K562 (cell line): ENCODE measurements around the gene RAP1GAP2. TPM values are rescaled to one million over a fixed set of nuclear protein-coding genes. Genes with fewer than 3 reads are reported as not detected.

Experiments used
- ATAC-seq: fragments of 200-7000 bp; cut with Tn5 transposase; 3 replicates; pipeline ENCODE4 v1.9.1; 2020; ENCODE audit warnings: moderate library complexity
- BruUV-seq: library from RNA; stranded (reverse); fragments of 400-500 nt; replicated peaks from 2 replicates; lab custom pipeline; 2021; lab: Mats Ljungman, UMichigan
- CTCF ChIA-PET: fragments of 300-600 bp; formaldehyde crosslinking; extraction: SDS; loops from one replicate; lab custom pipeline; 2021; ENCODE audit warnings: low intra/inter-chr PET ratio; lab: Yijun Ruan, JAX
- POLR2A ChIA-PET: fragments of 300-600, 350-650 bp; sonication (Branson Sonifier 250); formaldehyde crosslinking; extraction: SDS; loops from one replicate; lab custom pipeline; 2021; ENCODE audit warnings: antibody characterized with exemption, inconsistent platforms; lab: Yijun Ruan, JAX
- DNase-seq, 4 experiments: peaks; one replicate each; pipeline versions ENCODE4 v3.0.0 to v3.0.0-alpha.2; 2011 to 2018; ENCODE audit warnings: low spot score in 3 of 4, mixed read lengths in 3 of 4; ENCODE audit errors: extremely low read depth in 1 of 4
- FAIRE-seq: peaks from 2 replicates; lab custom pipeline; 2011; peaks lifted over from hg19 to GRCh38; lab: Jason Lieb, UNC
- H2AFZ ChIP-seq: 2 replicates; pipeline ENCODE4 v1.6.0; 2011; ENCODE audit warnings: low read depth, low read length, control low read depth, inconsistent platforms
- H3K27ac ChIP-seq: fragments of 200-600 bp; 3 replicates; pipeline ENCODE4 v1.8.0; 2011; ENCODE audit warnings: low read depth, mild to moderate bottlenecking, control low read depth, inconsistent platforms, low read length, moderate library complexity, mixed read lengths; ENCODE audit errors: extremely low read depth
- H3K27me3 ChIP-seq, 2 experiments: fragments of 300-600 bp in 1 of 2; 2 replicates in 1 of 2; 3 replicates in 1 of 2; pipeline versions ENCODE4 v1.6.0 to v1.8.0; 2011; ENCODE audit warnings: inconsistent platforms in 2 of 2, low read length in 2 of 2, mild to moderate bottlenecking in 1 of 2, mixed read lengths in 1 of 2, moderate library complexity in 1 of 2; ENCODE audit not compliant: control insufficient read depth in 2 of 2, insufficient read depth in 2 of 2
- H3K36me3 ChIP-seq: fragments of 300-600 bp; 3 replicates; pipeline ENCODE4 v1.8.0; 2011; ENCODE audit warnings: mild to moderate bottlenecking, low read length, inconsistent platforms; ENCODE audit not compliant: control insufficient read depth, insufficient read depth
- H3K4me1 ChIP-seq, 2 experiments: fragments of 200-600 bp in 1 of 2; replicated peaks in 1 of 2; 2 replicates in 1 of 2; 3 replicates in 1 of 2; pipeline versions ENCODE4 v1.5.1 to v1.8.0; 2011; ENCODE audit warnings: inconsistent platforms in 2 of 2, low read length in 2 of 2, mild to moderate bottlenecking in 1 of 2, mixed read lengths in 1 of 2, moderate library complexity in 1 of 2; ENCODE audit not compliant: control insufficient read depth in 2 of 2, insufficient read depth in 2 of 2
- H3K4me2 ChIP-seq: 2 replicates; pipeline ENCODE4 v1.6.1; 2011; ENCODE audit warnings: low read length, control low read depth, inconsistent platforms, mixed read lengths; ENCODE audit not compliant: insufficient read depth
- H3K4me3 ChIP-seq: fragments of 200-600 bp; sonication (generic), shearing (Covaris generic); 2 replicates; pipeline ENCODE4 v1.5.1; 2016; ENCODE audit warnings: control low read depth, inconsistent platforms
- H3K79me2 ChIP-seq: fragments of 200-600 bp; 3 replicates; pipeline ENCODE4 v1.8.0; 2011; ENCODE audit warnings: low read length, inconsistent platforms; ENCODE audit not compliant: control insufficient read depth, insufficient read depth
- H3K9ac ChIP-seq, 2 experiments: 2 replicates each; pipeline versions ENCODE4 v1.6.0 to v1.6.1; 2011; ENCODE audit warnings: low read depth in 2 of 2, low read length in 2 of 2, control low read depth in 1 of 2, inconsistent platforms in 1 of 2, mild to moderate bottlenecking in 1 of 2, mixed read lengths in 1 of 2; ENCODE audit not compliant: insufficient read depth in 1 of 2
- H3K9me1 ChIP-seq: one replicate; pipeline ENCODE4 v1.6.0; 2011; ENCODE audit warnings: inconsistent platforms, mild to moderate bottlenecking, low read length, moderate library complexity; ENCODE audit not compliant: control insufficient read depth, insufficient read depth
- H3K9me3 ChIP-seq: replicated peaks from 2 replicates; pipeline ENCODE4 v1.5.1; 2011; ENCODE audit warnings: low read depth, low read length, inconsistent platforms; ENCODE audit not compliant: control insufficient read depth, insufficient read depth
- H4K20me1 ChIP-seq: replicated peaks from 2 replicates; pipeline ENCODE4 v1.6.1; 2011; ENCODE audit warnings: low read length, inconsistent platforms, mixed read lengths; ENCODE audit not compliant: control insufficient read depth, insufficient read depth
- BHLHE40 ChIP-seq: IDR thresholded peaks from 2 replicates; pipeline ENCODE4 v1.6.1; 2011; ENCODE audit warnings: low read length, improper control_type of control experiment
- CSDE1 ChIP-seq, 2 experiments: fragments of 450-650 bp; IDR thresholded peaks; 2 replicates each; pipeline ENCODE4 v1.6.1; 2016; ENCODE audit warnings: mild to moderate bottlenecking in 1 of 2
- DMBX1 ChIP-seq: fragments of 250-450 bp; sonication (Bioruptor Pico); IDR thresholded peaks from 2 replicates; pipeline ENCODE4 v1.8.0; 2022; ENCODE audit warnings: inconsistent platforms, mild to moderate bottlenecking, moderate library complexity, borderline replicate concordance
- NRF1 ChIP-seq, 2 experiments: fragments of 450-650 bp; IDR thresholded peaks in 1 of 2; conservative IDR thresholded peaks in 1 of 2; 2 replicates each; pipeline ENCODE4 v1.6.1; 2014; ENCODE audit warnings: mild to moderate bottlenecking in 2 of 2
- POLR2AphosphoS2 ChIP-seq: IDR thresholded peaks from 2 replicates; pipeline ENCODE4 v1.6.1; 2012; ENCODE audit warnings: low read length, improper control_type of control experiment
- PURB ChIP-seq: sonication (generic); formaldehyde crosslinking; IDR thresholded peaks from 2 replicates; pipeline ENCODE4 v1.9.0; 2021; ENCODE audit warnings: low read depth, mild to moderate bottlenecking, missing genetic modification reagents
- SP2 ChIP-seq: IDR thresholded peaks from 2 replicates; pipeline ENCODE4 v1.6.1; 2011; ENCODE audit warnings: mild to moderate bottlenecking, low read depth, low read length, moderate library complexity; ENCODE audit not compliant: poor library complexity, severe bottlenecking; ENCODE audit errors: extremely low read depth
- ZNF41 ChIP-seq: fragments of 250-450 bp; sonication (Bioruptor Pico); conservative IDR thresholded peaks from 2 replicates; pipeline ENCODE4 v1.4.0; 2020; ENCODE audit warnings: mild to moderate bottlenecking
- ZNF764 ChIP-seq: fragments of 250-450 bp; sonication (Bioruptor Pico); IDR thresholded peaks from 2 replicates; pipeline ENCODE4 v1.4.0; 2020; ENCODE audit warnings: low read depth, mild to moderate bottlenecking, moderate library complexity
- ZNF785 ChIP-seq: fragments of 250-450 bp; sonication (Bioruptor Pico); IDR thresholded peaks from 2 replicates; pipeline ENCODE4 v1.4.0; 2020; ENCODE audit warnings: mild to moderate bottlenecking
- WGBS: fragments of 100-300 bp; shearing (Covaris generic); methylation state at CpG from one replicate; pipeline ENCODE4 v1.1.6; 2016; ENCODE audit warnings: low coverage, mixed read lengths; ENCODE audit not compliant: insufficient coverage; ENCODE audit errors: missing lambda C conversion rate; 5-methylcytosine and 5-hydroxymethylcytosine counted together
- in situ Hi-C: fragments of 300-500 bp; cut with MboI; formaldehyde crosslinking; loops from 4 replicates; pipeline ENCODE4 v1.15.0; 2018; ENCODE audit warnings: inconsistent platforms, mixed read lengths
- intact Hi-C: fragments of 100-400 bp; cut with micrococcal nuclease; formaldehyde crosslinking; loops from 2 replicates; pipeline ENCODE4 v1.14.2; 2022
- polyA plus RNA-seq, 8 experiments: library from polyadenylated mRNA; depleted of rRNA in 4 of 8; stranded (reverse) in 5 of 8; unstranded in 3 of 8; fragments of >200 nt; fragmentation: Nextera tagmentation in 2 of 8; fragmentation: Illumina TruSeq in 1 of 8; extraction: Ambion mirVana in 2 of 8; extraction: Trizol in 1 of 8; gene quantifications; 2 replicates each; pipeline versions ENCODE4 v1.2.1 to v1.2.3, GENCODE V29; 2011 to 2014; ENCODE audit warnings: inconsistent platforms in 1 of 8, missing spikeins in 1 of 8
- total RNA-seq, 7 experiments: library from RNA; depleted of rRNA in 6 of 7; stranded (reverse); fragments of >200 nt in 6 of 7; fragmentation: Illumina TruSeq in 2 of 7; extraction: Trizol in 2 of 7; gene quantifications; 2 replicates each; pipeline versions ENCODE4 v1.2.1 to v1.2.3, GENCODE V29; 2011 to 2021; ENCODE audit warnings: low replicate concordance in 1 of 7
- TF ChIP-seq, protein P1 (sequence below): conservative IDR thresholded peaks from 2 replicates; pipeline ENCODE4 v1.6.1; 2011; ENCODE audit warnings: low read depth, mild to moderate bottlenecking, low read length; ENCODE audit not compliant: control insufficient read depth
- TF ChIP-seq, protein P2 (sequence below), 2 experiments: IDR thresholded peaks in 1 of 2; conservative IDR thresholded peaks in 1 of 2; 2 replicates each; pipeline ENCODE4 v1.6.1; 2016; ENCODE audit warnings: low read depth in 2 of 2, mild to moderate bottlenecking in 1 of 2, missing compliant biosample characterization in 1 of 2, missing genetic modification characterization in 1 of 2, moderate library complexity in 1 of 2
- TF ChIP-seq, protein P3 (sequence below), 2 experiments: fragments of 150-350 bp in 1 of 2; IDR thresholded peaks; 2 replicates each; pipeline ENCODE4 v1.6.1; 2012 to 2016; ENCODE audit warnings: low read depth in 2 of 2, low read length in 2 of 2, mild to moderate bottlenecking in 1 of 2, moderate library complexity in 1 of 2

RAP1GAP2 gene
- total and polyA plus RNA-seq, 9 of the 15 experiments (the other 6 are each of a cell fraction or from before 2014, with no cell fraction given) = 0.01 to 1.3 (median 0.42) TPM; not detected in 1

DNA sequence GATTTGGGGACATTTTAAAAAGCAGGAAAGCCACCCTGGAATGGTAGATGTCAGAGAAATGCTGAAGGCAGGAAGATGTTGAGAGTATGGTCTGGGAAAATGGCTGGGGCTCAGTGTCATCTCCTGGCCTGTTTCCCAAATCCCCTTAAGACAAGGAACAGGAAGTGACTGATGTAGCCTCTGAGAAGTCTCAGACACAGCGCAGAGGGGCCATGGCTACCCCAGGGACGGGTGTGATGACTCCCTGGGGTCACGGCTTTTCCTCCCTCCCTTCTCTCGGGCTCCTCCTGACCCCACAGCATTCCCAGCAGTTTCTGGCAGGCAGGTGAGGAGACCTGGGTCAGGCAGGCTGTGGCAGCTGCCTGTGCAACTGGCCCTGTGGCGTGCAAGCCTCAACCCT lies 45.4 kb downstream of the RAP1GAP2 start (continued):
- TF ChIP-seq, protein P1, sequence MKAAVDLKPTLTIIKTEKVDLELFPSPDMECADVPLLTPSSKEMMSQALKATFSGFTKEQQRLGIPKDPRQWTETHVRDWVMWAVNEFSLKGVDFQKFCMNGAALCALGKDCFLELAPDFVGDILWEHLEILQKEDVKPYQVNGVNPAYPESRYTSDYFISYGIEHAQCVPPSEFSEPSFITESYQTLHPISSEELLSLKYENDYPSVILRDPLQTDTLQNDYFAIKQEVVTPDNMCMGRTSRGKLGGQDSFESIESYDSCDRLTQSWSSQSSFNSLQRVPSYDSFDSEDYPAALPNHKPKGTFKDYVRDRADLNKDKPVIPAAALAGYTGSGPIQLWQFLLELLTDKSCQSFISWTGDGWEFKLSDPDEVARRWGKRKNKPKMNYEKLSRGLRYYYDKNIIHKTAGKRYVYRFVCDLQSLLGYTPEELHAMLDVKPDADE = no peak
- no peak for TF ChIP-seq NRF1 (conservative IDR thresholded peaks at IDR 0.05 in 1 of 2, IDR thresholded peaks at IDR 0.05 in 1 of 2)
- TF ChIP-seq, protein P2, sequence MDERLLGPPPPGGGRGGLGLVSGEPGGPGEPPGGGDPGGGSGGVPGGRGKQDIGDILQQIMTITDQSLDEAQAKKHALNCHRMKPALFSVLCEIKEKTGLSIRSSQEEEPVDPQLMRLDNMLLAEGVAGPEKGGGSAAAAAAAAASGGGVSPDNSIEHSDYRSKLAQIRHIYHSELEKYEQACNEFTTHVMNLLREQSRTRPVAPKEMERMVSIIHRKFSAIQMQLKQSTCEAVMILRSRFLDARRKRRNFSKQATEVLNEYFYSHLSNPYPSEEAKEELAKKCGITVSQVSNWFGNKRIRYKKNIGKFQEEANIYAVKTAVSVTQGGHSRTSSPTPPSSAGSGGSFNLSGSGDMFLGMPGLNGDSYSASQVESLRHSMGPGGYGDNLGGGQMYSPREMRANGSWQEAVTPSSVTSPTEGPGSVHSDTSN (CRISPR knock-in tag; IDR thresholded peaks at IDR 0.05; ENCODE audit: low read depth) = no peak
- TF ChIP-seq, protein P2 (tag; conservative IDR thresholded peaks at IDR 0.05; ENCODE audit: low read depth) = no peak
- no peak for TF ChIP-seq PURB (CRISPR knock-in tag)
- TF ChIP-seq ZNF764 = no peak

DNA sequence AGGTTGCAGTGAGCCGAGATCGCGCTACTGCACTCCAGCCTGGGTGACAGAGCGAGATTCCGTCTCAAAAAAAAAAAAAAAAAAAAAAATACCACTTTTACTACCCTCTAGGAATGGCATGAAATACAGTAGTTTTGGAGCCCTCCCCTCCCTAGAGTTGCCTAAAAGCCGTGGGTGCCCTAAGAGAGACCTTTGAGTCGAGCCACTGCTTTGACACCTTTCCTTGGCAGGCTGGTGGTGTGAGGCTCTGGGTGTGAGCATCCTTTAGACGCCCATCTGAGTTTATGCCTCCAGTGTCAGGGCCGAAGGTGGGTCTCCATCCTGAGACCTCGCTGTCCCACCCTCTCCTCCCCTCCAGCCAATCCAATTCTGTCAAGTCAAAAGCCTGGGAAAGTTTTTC lies 46.2 kb downstream of the RAP1GAP2 start:
- in situ Hi-C loops = loop anchor here (25.0 kb wide), 1 partner anchor 170 kb away; no protein-coding TSS in a partner anchor
- Histone ChIP-seq H3K36me3 (no peaks in the 10 kb centered on the region), H3K9ac (no peak overlapping the region), H3K4me1 (no peaks in the 10 kb centered on the region; a peak in 1 of 5 replicates), H3K9me3 (no peaks in the 10 kb centered on the region), H3K79me2 (no peaks in the 10 kb centered on the region), H3K27me3 (peaks cover 0 to 25% of the 10 kb centered on the region in 2 experiments; a peak in 3 of 5 replicates), H3K4me2 (no peak overlapping the region), H2AFZ (no peak overlapping the region), H4K20me1 (no peaks in the 10 kb centered on the region), H3K4me3 (no peak overlapping the region), H3K9me1 (no peaks in the 10 kb centered on the region), H3K27ac (no peak overlapping the region)
- intact Hi-C loops = no loop called here
- 0% methylated on average over 3 of the region's 10 CpGs for WGBS
- FAIRE-seq (no peak), ATAC-seq (no peak), DNase-seq (no peak)
- POLR2A ChIA-PET = no interaction called here
- no TSS peak for BruUV-seq
- CTCF ChIA-PET = no interaction called here
- TF ChIP-seq SP2 = no peak
- no peak for TF ChIP-seq ZNF41 (CRISPR knock-in tag)
- no peak for TF ChIP-seq BHLHE40
- TF ChIP-seq CSDE1 (IDR thresholded peaks at IDR 0.05) = no peak
- no peak for TF ChIP-seq POLR2AphosphoS2
- TF ChIP-seq, protein P3, sequence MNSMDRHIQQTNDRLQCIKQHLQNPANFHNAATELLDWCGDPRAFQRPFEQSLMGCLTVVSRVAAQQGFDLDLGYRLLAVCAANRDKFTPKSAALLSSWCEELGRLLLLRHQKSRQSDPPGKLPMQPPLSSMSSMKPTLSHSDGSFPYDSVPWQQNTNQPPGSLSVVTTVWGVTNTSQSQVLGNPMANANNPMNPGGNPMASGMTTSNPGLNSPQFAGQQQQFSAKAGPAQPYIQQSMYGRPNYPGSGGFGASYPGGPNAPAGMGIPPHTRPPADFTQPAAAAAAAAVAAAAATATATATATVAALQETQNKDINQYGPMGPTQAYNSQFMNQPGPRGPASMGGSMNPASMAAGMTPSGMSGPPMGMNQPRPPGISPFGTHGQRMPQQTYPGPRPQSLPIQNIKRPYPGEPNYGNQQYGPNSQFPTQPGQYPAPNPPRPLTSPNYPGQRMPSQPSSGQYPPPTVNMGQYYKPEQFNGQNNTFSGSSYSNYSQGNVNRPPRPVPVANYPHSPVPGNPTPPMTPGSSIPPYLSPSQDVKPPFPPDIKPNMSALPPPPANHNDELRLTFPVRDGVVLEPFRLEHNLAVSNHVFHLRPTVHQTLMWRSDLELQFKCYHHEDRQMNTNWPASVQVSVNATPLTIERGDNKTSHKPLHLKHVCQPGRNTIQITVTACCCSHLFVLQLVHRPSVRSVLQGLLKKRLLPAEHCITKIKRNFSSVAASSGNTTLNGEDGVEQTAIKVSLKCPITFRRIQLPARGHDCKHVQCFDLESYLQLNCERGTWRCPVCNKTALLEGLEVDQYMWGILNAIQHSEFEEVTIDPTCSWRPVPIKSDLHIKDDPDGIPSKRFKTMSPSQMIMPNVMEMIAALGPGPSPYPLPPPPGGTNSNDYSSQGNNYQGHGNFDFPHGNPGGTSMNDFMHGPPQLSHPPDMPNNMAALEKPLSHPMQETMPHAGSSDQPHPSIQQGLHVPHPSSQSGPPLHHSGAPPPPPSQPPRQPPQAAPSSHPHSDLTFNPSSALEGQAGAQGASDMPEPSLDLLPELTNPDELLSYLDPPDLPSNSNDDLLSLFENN (IDR thresholded peaks at IDR 0.05; ENCODE audit: low read depth in 2 of 2, low read length in 2 of 2) = no peak
- no peak for TF ChIP-seq DMBX1 (CRISPR knock-in tag)
- no peak for TF ChIP-seq ZNF785 (CRISPR knock-in tag)
